Kidney (tissue), 14 donors: Measurements from ENCODE around the gene SLC17A9. TPM values are rescaled to one million over a fixed set of nuclear protein-coding genes. Genes with fewer than 3 reads are reported as not detected.

Experiments used
- DNase-seq, 5 donors: peaks; one replicate each; pipeline ENCODE4 v3.0.0-alpha.2; 2013 to 2020
- FAIRE-seq: peaks from 2 replicates; lab custom pipeline; 2012; peaks lifted over from hg19 to GRCh38; lab: Jason Lieb, UNC
- H3K27ac ChIP-seq, 2 donors: one replicate each; pipeline ENCODE4 v1.7.0; 2013; ENCODE audit warnings: low read depth in 2 of 2, low read length in 2 of 2, inconsistent platforms in 1 of 2
- H3K27me3 ChIP-seq: one replicate; pipeline ENCODE4 v1.7.1; 2013; ENCODE audit warnings: low read length, inconsistent platforms; ENCODE audit not compliant: control insufficient read depth, insufficient read depth
- H3K36me3 ChIP-seq, 3 donors: one replicate each; pipeline versions ENCODE4 v1.7.0 to v1.7.1; 2013; ENCODE audit warnings: low read length in 3 of 3, control low read depth in 1 of 3, inconsistent platforms in 1 of 3; ENCODE audit not compliant: insufficient read depth in 3 of 3, control insufficient read depth in 2 of 3
- H3K4me1 ChIP-seq, 3 donors: one replicate each; pipeline versions ENCODE4 v1.7.0 to v1.7.1; 2013; ENCODE audit warnings: low read length in 3 of 3, inconsistent platforms in 1 of 3, low read depth in 1 of 3; ENCODE audit not compliant: control insufficient read depth in 2 of 3, insufficient read depth in 2 of 3
- H3K4me3 ChIP-seq, 3 donors: one replicate each; pipeline versions ENCODE4 v1.7.0 to v1.8.1; 2013; ENCODE audit warnings: low read length in 3 of 3, control low read depth in 1 of 3, inconsistent platforms in 1 of 3
- H3K9ac ChIP-seq, 3 donors: one replicate each; pipeline versions ENCODE4 v1.7.0 to v1.7.1; 2013; ENCODE audit warnings: low read length in 3 of 3, control low read depth in 1 of 3, inconsistent platforms in 1 of 3
- H3K9me3 ChIP-seq, 3 donors: one replicate each; pipeline versions ENCODE4 v1.7.0 to v1.7.1; 2013; ENCODE audit warnings: low read length in 3 of 3, control low read depth in 1 of 3, inconsistent platforms in 1 of 3; ENCODE audit not compliant: control insufficient read depth in 2 of 3, insufficient read depth in 1 of 3
- intact Hi-C: fragments of 100-400 bp; cut with DNase I; formaldehyde crosslinking; loops from one replicate; pipeline ENCODE4 v1.11.1; 2022
- polyA plus RNA-seq: library from polyadenylated mRNA; stranded (reverse); fragments of 350-450 nt; fragmentation: Illumina TruSeq; extraction: RNeasy Lipid Tissue Mini Kit (QIAGEN cat#74804); gene quantifications from one replicate; pipeline ENCODE4 v1.2.3, GENCODE V29; 2014; ENCODE audit warnings: low read depth, low replicate concordance; ENCODE audit not compliant: insufficient read depth
- total RNA-seq: library from RNA; stranded (reverse); fragmentation: NEBNext Ultra II Directional; extraction: Animal tissue kit (Norgen Biotek cat#: 25700); gene quantifications from one replicate; pipeline ENCODE4 v1.2.1, GENCODE V29; 2021
- TF ChIP-seq, protein P1 (sequence below): IDR thresholded peaks from 3 replicates; pipeline ENCODE4 v1.5.1; 2012; ENCODE audit warnings: mild to moderate bottlenecking, moderate library complexity, borderline replicate concordance; ENCODE audit not compliant: insufficient read depth; ENCODE audit errors: extremely low read depth
- donor health status: control.
- donor health status: control.
- donor health status: control.
- donor health status: control.
- donor health status: control.
- donor health status: DM: yes; HTN: yes; CAD: no.
- donor health status: Normal renal cell carcinoma (clear cell type).

Gene SLC17A9
- total and polyA plus RNA-seq, 2 donors from 2014 or later: 2.0 to 9.5 TPM

DNA sequence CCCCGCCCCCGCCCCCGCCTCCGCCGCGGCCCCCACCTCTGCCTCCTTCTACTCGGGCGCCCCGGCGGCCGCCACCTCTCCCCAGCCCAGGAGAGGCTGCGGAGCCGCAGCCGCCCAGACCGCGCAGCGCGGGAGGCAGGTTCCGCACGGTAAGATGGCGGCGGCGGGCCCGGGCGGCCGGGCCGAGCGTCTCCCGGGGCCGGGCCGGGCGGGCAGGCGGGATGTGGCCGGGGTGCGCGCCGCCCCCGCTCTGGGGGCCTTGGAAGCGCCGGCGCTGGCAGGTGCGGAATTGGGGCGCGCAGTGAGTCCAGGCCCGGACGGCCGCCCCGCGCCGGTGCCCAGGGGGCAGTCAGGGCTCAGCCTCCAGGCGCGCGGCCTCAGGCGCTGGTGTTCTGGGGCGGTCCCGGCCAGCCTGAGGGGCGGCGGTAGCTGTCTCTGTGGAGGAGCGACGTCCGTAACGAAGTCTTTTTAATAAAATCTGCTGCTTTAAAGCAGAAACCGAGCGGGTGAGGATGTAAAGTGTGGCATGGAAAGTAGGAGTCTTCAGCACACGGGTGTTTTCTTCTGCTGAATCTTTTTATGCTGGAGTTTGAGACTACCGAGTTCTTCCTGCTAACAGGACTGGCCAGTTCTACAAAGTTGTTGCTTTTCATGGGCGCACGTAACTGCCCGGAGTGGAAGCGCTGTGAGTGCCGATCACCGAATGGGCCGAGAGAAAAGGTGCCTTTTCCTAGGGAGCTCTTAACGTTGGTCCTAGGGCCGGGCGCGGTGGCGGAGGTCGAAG, 14.2 kb upstream of the SLC17A9 start, which contains the start of gene GID8:
Gene GID8 (plus strand): TSS at position 43 of the 784 bp plus-strand sequence. CDS start 3,356 bp downstream, outside the sequence.
- no peak for FAIRE-seq
- H3K4me3 ChIP-seq: peak within 1 kb of the TSS; percentile 88 to 95 (median 93)
- intact Hi-C loops: no loop called here
- peaks cover 4 to 10% (median 8%) of the 10 kb centered on the region in 3 donors for H3K36me3 ChIP-seq
- TF ChIP-seq, protein P1, sequence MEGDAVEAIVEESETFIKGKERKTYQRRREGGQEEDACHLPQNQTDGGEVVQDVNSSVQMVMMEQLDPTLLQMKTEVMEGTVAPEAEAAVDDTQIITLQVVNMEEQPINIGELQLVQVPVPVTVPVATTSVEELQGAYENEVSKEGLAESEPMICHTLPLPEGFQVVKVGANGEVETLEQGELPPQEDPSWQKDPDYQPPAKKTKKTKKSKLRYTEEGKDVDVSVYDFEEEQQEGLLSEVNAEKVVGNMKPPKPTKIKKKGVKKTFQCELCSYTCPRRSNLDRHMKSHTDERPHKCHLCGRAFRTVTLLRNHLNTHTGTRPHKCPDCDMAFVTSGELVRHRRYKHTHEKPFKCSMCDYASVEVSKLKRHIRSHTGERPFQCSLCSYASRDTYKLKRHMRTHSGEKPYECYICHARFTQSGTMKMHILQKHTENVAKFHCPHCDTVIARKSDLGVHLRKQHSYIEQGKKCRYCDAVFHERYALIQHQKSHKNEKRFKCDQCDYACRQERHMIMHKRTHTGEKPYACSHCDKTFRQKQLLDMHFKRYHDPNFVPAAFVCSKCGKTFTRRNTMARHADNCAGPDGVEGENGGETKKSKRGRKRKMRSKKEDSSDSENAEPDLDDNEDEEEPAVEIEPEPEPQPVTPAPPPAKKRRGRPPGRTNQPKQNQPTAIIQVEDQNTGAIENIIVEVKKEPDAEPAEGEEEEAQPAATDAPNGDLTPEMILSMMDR: no peak
- no peaks in the 10 kb centered on the region for H3K27me3 ChIP-seq
- H3K4me1 ChIP-seq: peaks cover 0 to 18% (median 2%) of the 10 kb centered on the region in 3 donors
- H3K9me3 ChIP-seq: no peaks in the 10 kb centered on the region
- DNase-seq: peak in 4 of 5 donors; percentile 46 to 76 (median 70)
- H3K9ac ChIP-seq: peak within 1 kb of the TSS; percentile 78 to 95 (median 94)
- H3K27ac ChIP-seq: peak within 1 kb of the TSS; percentile 77 to 88

DNA sequence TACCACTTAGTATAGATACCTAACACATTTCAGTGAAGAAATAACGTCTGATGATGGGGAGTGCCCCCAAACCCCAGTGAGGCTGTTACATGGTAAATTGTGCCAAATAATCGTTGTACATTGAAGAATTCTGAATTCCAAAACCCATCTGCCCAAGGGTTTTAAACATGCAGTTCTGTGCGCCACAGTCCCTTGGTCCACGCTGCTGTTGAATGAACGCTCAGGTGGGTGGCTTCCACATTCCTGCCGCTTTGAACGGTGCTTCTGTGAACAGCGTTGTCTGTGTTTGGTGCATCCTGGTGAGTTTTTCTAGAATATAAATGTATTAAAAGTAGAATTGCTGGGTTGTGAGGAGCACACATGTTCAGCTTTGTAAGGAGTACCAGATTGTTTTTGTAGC, 11.6 kb upstream of the SLC17A9 start:
- DNase-seq (no peak), FAIRE-seq (no peak)
- TF ChIP-seq, protein P1: no peak
- no peak overlapping the region for H3K27ac ChIP-seq
- H3K36me3 ChIP-seq: peaks cover 0 to 26% (median 14%) of the 10 kb centered on the region in 3 donors
- no peaks in the 10 kb centered on the region for H3K9me3 ChIP-seq
- no peak overlapping the region for H3K9ac ChIP-seq
- H3K27me3 ChIP-seq: no peaks in the 10 kb centered on the region
- H3K4me1 ChIP-seq: peaks cover 0 to 12% (median 2%) of the 10 kb centered on the region in 3 donors
- intact Hi-C loops: no loop called here
- no peak overlapping the region for H3K4me3 ChIP-seq

DNA sequence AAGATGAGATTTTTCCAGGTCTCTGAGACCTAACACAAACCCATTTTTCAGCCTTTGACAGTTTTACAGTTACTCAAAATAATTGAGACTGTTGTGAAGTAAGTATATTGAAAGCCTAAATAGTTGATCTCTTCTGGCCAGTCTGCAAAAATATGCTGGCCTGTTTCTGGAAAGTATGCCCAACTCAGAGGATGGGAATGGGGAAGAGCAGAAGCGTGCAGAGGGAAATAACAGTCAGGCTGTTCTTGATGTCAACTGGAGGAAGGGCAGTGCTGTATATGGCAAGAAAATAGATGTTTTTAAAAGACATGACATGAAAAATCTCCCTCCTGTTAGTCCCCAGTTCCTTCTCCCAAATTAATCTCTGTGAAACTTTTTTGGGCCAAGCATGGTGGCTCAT, 10.7 kb upstream of the SLC17A9 start:
- TF ChIP-seq, protein P1: no peak
- Histone ChIP-seq H3K4me3 (no peak overlapping the region), H3K27me3 (no peaks in the 10 kb centered on the region), H3K9me3 (no peaks in the 10 kb centered on the region), H3K27ac (no peak overlapping the region), H3K9ac (no peak overlapping the region), H3K4me1 (peaks cover 0 to 10% (median 2%) of the 10 kb centered on the region in 3 donors), H3K36me3 (peaks cover 0 to 33% (median 21%) of the 10 kb centered on the region in 3 donors)
- FAIRE-seq (no peak), DNase-seq (no peak)
- intact Hi-C loops: no loop called here
